Glomerular endothelial cell (primary cell): ENCODE data around the gene FCGR2B. TPM values are rescaled to one million over a fixed set of nuclear protein-coding genes. Genes with fewer than 3 reads are reported as not detected.
"Not testable (repeated sequence)": the region's sequence is repeated elsewhere in the genome, so short reads cannot be mapped to it uniquely, and the experiment has no call there.

ENCODE experiments used
- DNase-seq: peaks from one replicate; pipeline ENCODE4 v3.0.0-alpha.2; 2011; ENCODE audit warnings: low read depth, low spot score; ENCODE audit errors: extremely low read depth
- total RNA-seq: library from RNA; depleted of rRNA; stranded (reverse); fragments of >200 nt; gene quantifications from 2 replicates; pipeline ENCODE4 v1.2.3, GENCODE V29; 2015

FCGR2B gene
- total RNA-seq = not detected in 2 replicates

- DNase-seq = not testable (repeated sequence)
Observed at GRCh38 chr1:161662684-161663339, at the start of gene FCGR2B. Gene FCGR2B (plus strand): TSS chr1:161663143. CDS start chr1:161663242, 99 bp downstream.

- not testable (repeated sequence) for DNase-seq
Observed at GRCh38 chr1:161616417-161616816, 46.5 kb upstream of the FCGR2B start.

GRCh38 chr1:161618517-161618916 lies 44.4 kb upstream of the FCGR2B start:
- DNase-seq = not testable (repeated sequence)

GRCh38 chr1:161620399-161620798 lies 42.5 kb upstream of the FCGR2B start:
- not testable (repeated sequence) for DNase-seq

GRCh38 chr1:161621181-161622000 lies 41.6 kb upstream of the FCGR2B start:
- not testable (repeated sequence) for DNase-seq

GRCh38 chr1:161622054-161622453 lies 40.9 kb upstream of the FCGR2B start:
- DNase-seq = not testable (repeated sequence)

- not testable (repeated sequence) for DNase-seq
Observed at GRCh38 chr1:161623401-161624051, 39.4 kb upstream of the FCGR2B start.

- DNase-seq = not testable (repeated sequence)
Observed at GRCh38 chr1:161624605-161625004, 38.3 kb upstream of the FCGR2B start.

GRCh38 chr1:161626445-161627146 lies 36.3 kb upstream of the FCGR2B start:
- not testable (repeated sequence) for DNase-seq

- DNase-seq = not testable (repeated sequence)
Observed at GRCh38 chr1:161630128-161630742, 32.7 kb upstream of the FCGR2B start.

- DNase-seq = no peak
Observed at GRCh38 chr1:161631076-161631475, 31.9 kb upstream of the FCGR2B start, which contains the start of gene FCGR3B. Gene FCGR3B (minus strand): TSS chr1:161631176. CDS start chr1:161631094, 82 bp downstream.

GRCh38 chr1:161634993-161635392 lies 27.9 kb upstream of the FCGR2B start:
- not testable (repeated sequence) for DNase-seq

GRCh38 chr1:161636189-161636782 lies 26.7 kb upstream of the FCGR2B start:
- not testable (repeated sequence) for DNase-seq

GRCh38 chr1:161636976-161637375 lies 26.0 kb upstream of the FCGR2B start:
- DNase-seq = not testable (repeated sequence)

GRCh38 chr1:161638251-161638993 lies 24.5 kb upstream of the FCGR2B start:
- DNase-seq = not testable (repeated sequence)

- not testable (repeated sequence) for DNase-seq
Observed at GRCh38 chr1:161639203-161639602, 23.7 kb upstream of the FCGR2B start.

- not testable (repeated sequence) for DNase-seq
Observed at GRCh38 chr1:161642697-161643096, 20.2 kb upstream of the FCGR2B start.

- not testable (repeated sequence) for DNase-seq
Observed at GRCh38 chr1:161643481-161644208, 19.3 kb upstream of the FCGR2B start.
